IMR-90 (cell line): ENCODE measurements around the gene RFC2. TPM values are rescaled to one million over a fixed set of nuclear protein-coding genes. Genes with fewer than 3 reads are reported as not detected.

Experiments
- ATAC-seq: fragments of 200-7000 bp; cut with Tn5 transposase; 2 replicates; pipeline ENCODE4 v1.9.1; 2020; ENCODE audit warnings: low read depth, mild to moderate bottlenecking, moderate library complexity
- BruUV-seq: library from RNA; stranded (reverse); fragments of 400-500 nt; replicated peaks from 2 replicates; lab custom pipeline; 2021; lab: Mats Ljungman, UMichigan
- CTCF ChIA-PET: fragments of 300-600 bp; formaldehyde crosslinking; extraction: SDS; loops from one replicate; lab custom pipeline; 2021; ENCODE audit warnings: antibody characterized with exemption; lab: Yijun Ruan, JAX
- POLR2A ChIA-PET: fragments of 300-600 bp; sonication (Branson Sonifier 250); formaldehyde crosslinking; loops from one replicate; lab custom pipeline; 2022; ENCODE audit warnings: antibody characterized with exemption; ENCODE audit not compliant: unreplicated experiment; lab: Charles Lee
- DNase-seq: peaks from one replicate; pipeline ENCODE4 v3.0.0; 2013
- H2AFZ ChIP-seq: replicated peaks from 2 replicates; pipeline ENCODE3; 2013; ENCODE audit warnings: low read length, mild to moderate bottlenecking; ENCODE audit not compliant: poor library complexity
- H2AK5ac ChIP-seq: 2 replicates; pipeline ENCODE4 v1.6.1; 2013; ENCODE audit warnings: low read depth, low read length, inconsistent platforms
- H2AK9ac ChIP-seq: replicated peaks from 2 replicates; pipeline ENCODE3; 2013; ENCODE audit warnings: mild to moderate bottlenecking, low read depth, low read length, moderate library complexity; ENCODE audit not compliant: poor library complexity
- H2BK120ac ChIP-seq: 2 replicates; pipeline ENCODE4 v1.6.1; 2013; ENCODE audit warnings: low read depth, low read length, inconsistent platforms
- H2BK15ac ChIP-seq: 3 replicates; pipeline ENCODE4 v1.6.1; 2013; ENCODE audit warnings: low read depth, low read length, inconsistent platforms
- H2BK20ac ChIP-seq: 2 replicates; pipeline ENCODE4 v1.6.1; 2013; ENCODE audit warnings: low read depth, mild to moderate bottlenecking, inconsistent platforms, low read length, moderate library complexity
- H2BK5ac ChIP-seq: 2 replicates; pipeline ENCODE4 v1.6.1; 2013; ENCODE audit warnings: mild to moderate bottlenecking, low read depth, low read length, inconsistent platforms; ENCODE audit not compliant: poor library complexity, severe bottlenecking
- H3K14ac ChIP-seq: replicated peaks from 2 replicates; pipeline ENCODE4 v1.6.1; 2013; ENCODE audit warnings: low read depth, low read length, inconsistent platforms
- H3K18ac ChIP-seq: 2 replicates; pipeline ENCODE4 v1.6.1; 2013; ENCODE audit warnings: low read depth, low read length, control low read depth
- H3K23ac ChIP-seq: 2 replicates; pipeline ENCODE4 v1.6.1; 2013; ENCODE audit warnings: low read depth, low read length, inconsistent platforms
- H3K27ac ChIP-seq: 2 replicates; pipeline ENCODE4 v1.5.1; 2013; ENCODE audit warnings: mild to moderate bottlenecking, control low read depth, low read length; ENCODE audit not compliant: insufficient read depth
- H3K27me3 ChIP-seq: 2 replicates; pipeline ENCODE4 v1.6.1; 2013; ENCODE audit warnings: low read length; ENCODE audit not compliant: control insufficient read depth, insufficient read depth
- H3K36me3 ChIP-seq: 2 replicates; pipeline ENCODE4 v1.6.1; 2013; ENCODE audit warnings: low read length, mixed read lengths; ENCODE audit not compliant: control insufficient read depth, insufficient read depth
- H3K4ac ChIP-seq: 2 replicates; pipeline ENCODE4 v1.6.1; 2013; ENCODE audit warnings: low read depth, low read length, inconsistent platforms
- H3K4me1 ChIP-seq: 2 replicates; pipeline ENCODE4 v1.6.1; 2013; ENCODE audit warnings: low read length, mixed read lengths; ENCODE audit not compliant: control insufficient read depth, insufficient read depth
- H3K4me2 ChIP-seq: 2 replicates; pipeline ENCODE4 v1.6.1; 2013; ENCODE audit warnings: low read depth, mild to moderate bottlenecking, control low read depth, low read length, moderate library complexity
- H3K4me3 ChIP-seq: 2 replicates; pipeline ENCODE4 v1.5.1; 2013; ENCODE audit warnings: low read depth, mild to moderate bottlenecking, control low read depth, low read length, moderate library complexity; ENCODE audit not compliant: insufficient read depth
- H3K56ac ChIP-seq: 2 replicates; pipeline ENCODE4 v1.6.1; 2013; ENCODE audit warnings: low read length, inconsistent platforms; ENCODE audit not compliant: insufficient read depth; ENCODE audit errors: extremely low read depth
- H3K79me1 ChIP-seq, 2 experiments: 2 replicates each; pipeline ENCODE4 v1.6.1; 2013; ENCODE audit warnings: low read length in 2 of 2, inconsistent platforms in 1 of 2, low read depth in 1 of 2
- H3K9ac ChIP-seq: 2 replicates; pipeline ENCODE4 v1.6.1; 2013; ENCODE audit warnings: low read depth, low read length, control low read depth
- H3K9me1 ChIP-seq: 2 replicates; pipeline ENCODE4 v1.6.1; 2013; ENCODE audit warnings: low read length, inconsistent platforms; ENCODE audit not compliant: insufficient read depth
- H3K9me3 ChIP-seq: 2 replicates; pipeline ENCODE4 v1.6.1; 2013; ENCODE audit warnings: low read length; ENCODE audit not compliant: control insufficient read depth, insufficient read depth
- H4K20me1 ChIP-seq: 2 replicates; pipeline ENCODE4 v1.6.1; 2013; ENCODE audit warnings: low read length, inconsistent platforms; ENCODE audit not compliant: insufficient read depth
- H4K5ac ChIP-seq: 2 replicates; pipeline ENCODE4 v1.6.1; 2013; ENCODE audit warnings: mild to moderate bottlenecking, low read depth, low read length, control low read depth
- H4K8ac ChIP-seq, 2 experiments: 2 replicates each; pipeline ENCODE4 v1.6.1; 2013; ENCODE audit warnings: low read depth in 2 of 2, low read length in 2 of 2, control low read depth in 1 of 2, inconsistent platforms in 1 of 2
- H4K91ac ChIP-seq: 2 replicates; pipeline ENCODE4 v1.6.1; 2013; ENCODE audit warnings: low read depth, low read length, inconsistent platforms; ENCODE audit not compliant: insufficient read depth
- BHLHE40 ChIP-seq: fragments of 150-350 bp; IDR thresholded peaks from 2 replicates; pipeline ENCODE4 v1.6.1; 2016; ENCODE audit warnings: mild to moderate bottlenecking, low read depth, low read length
- CEBPB ChIP-seq: IDR thresholded peaks from 2 replicates; pipeline ENCODE4 v1.6.1; 2012; ENCODE audit warnings: low read depth, low read length, improper control_type of control experiment
- CHD1 ChIP-seq: IDR thresholded peaks from 2 replicates; pipeline ENCODE4 v1.6.1; 2012; ENCODE audit warnings: low read depth, low read length, improper control_type of control experiment
- ELK1 ChIP-seq: fragments of 150-350 bp; IDR thresholded peaks from 2 replicates; pipeline ENCODE4 v1.6.1; 2016; ENCODE audit warnings: low read depth, mild to moderate bottlenecking, low read length, moderate library complexity, borderline replicate concordance
- FOS ChIP-seq: fragments of 150-350 bp; IDR thresholded peaks from 2 replicates; pipeline ENCODE4 v1.6.1; 2016; ENCODE audit warnings: low read depth, low read length
- MAFK ChIP-seq: IDR thresholded peaks from 2 replicates; pipeline ENCODE4 v1.6.1; 2012; ENCODE audit warnings: low read depth, low read length, improper control_type of control experiment
- MAZ ChIP-seq: IDR thresholded peaks from 2 replicates; pipeline ENCODE4 v1.6.1; 2012; ENCODE audit warnings: low read depth, mild to moderate bottlenecking, low read length, improper control_type of control experiment, moderate library complexity, borderline replicate concordance
- MXI1 ChIP-seq: IDR thresholded peaks from 2 replicates; pipeline ENCODE4 v1.6.1; 2012; ENCODE audit warnings: low read depth, mild to moderate bottlenecking, low read length, moderate library complexity, borderline replicate concordance
- NFE2L2 ChIP-seq: fragments of 150-350 bp; IDR thresholded peaks from 2 replicates; pipeline ENCODE4 v1.6.1; 2016; ENCODE audit warnings: low read depth, mild to moderate bottlenecking, low read length
- POLR2A ChIP-seq: IDR thresholded peaks from 2 replicates; pipeline ENCODE4 v1.6.1; 2012; ENCODE audit warnings: mild to moderate bottlenecking, low read depth, low read length
- RAD21 ChIP-seq: IDR thresholded peaks from 2 replicates; pipeline ENCODE4 v1.6.1; 2012; ENCODE audit warnings: low read length, improper control_type of control experiment
- RCOR1 ChIP-seq: IDR thresholded peaks from 2 replicates; pipeline ENCODE4 v1.6.1; 2012; ENCODE audit warnings: mild to moderate bottlenecking, low read length, improper control_type of control experiment; ENCODE audit not compliant: insufficient replicate concordance
- RFX5 ChIP-seq: IDR thresholded peaks from 2 replicates; pipeline ENCODE4 v1.8.0; 2012; ENCODE audit warnings: low read depth, mild to moderate bottlenecking, low read length, moderate library complexity
- SMC3 ChIP-seq: fragments of 150-350 bp; IDR thresholded peaks from 2 replicates; pipeline ENCODE4 v1.6.1; 2016; ENCODE audit warnings: low read depth, mild to moderate bottlenecking, antibody characterized with exemption, low read length, moderate library complexity
- USF2 ChIP-seq: fragments of 150-350 bp; IDR thresholded peaks from 2 replicates; pipeline ENCODE4 v1.6.1; 2017; ENCODE audit warnings: mild to moderate bottlenecking, antibody characterized with exemption, low read length, low read depth
- WGBS, 2 experiments: methylation state at CpG; one replicate each; pipeline versions ENCODE4 v1.1.5 to v1.1.7; 2013; ENCODE audit warnings: missing lambda C conversion rate in 2 of 2; ENCODE audit not compliant: insufficient read length in 1 of 2; ENCODE audit errors: extremely low coverage in 2 of 2; 5-methylcytosine and 5-hydroxymethylcytosine counted together
- dilution Hi-C: fragments of 300-500 bp; cut with HindIII; formaldehyde crosslinking; loops from one replicate; pipeline ENCODE4 v1.14.3; 2018; ENCODE audit warnings: low sequenced_read_pairs; ENCODE audit not compliant: unreplicated experiment
- in situ Hi-C: fragments of 300-500 bp; cut with MboI; formaldehyde crosslinking; loops from 3 replicates; pipeline ENCODE4 v1.14.3; 2019; ENCODE audit warnings: low sequenced_read_pairs, inconsistent platforms, mixed read lengths
- intact Hi-C: fragments of 100-400 bp; cut with micrococcal nuclease; formaldehyde crosslinking; loops from 2 replicates; pipeline ENCODE4 v1.10.0; 2022
- polyA plus RNA-seq, 3 experiments: library from polyadenylated mRNA; depleted of rRNA; stranded (reverse); fragments of >200 nt; gene quantifications; 2 replicates each; pipeline ENCODE4 v1.2.3, GENCODE V29; 2012; ENCODE audit warnings: low replicate concordance in 1 of 3
- total RNA-seq: library from RNA; depleted of rRNA; stranded (reverse); fragments of >200 nt; gene quantifications from 2 replicates; pipeline ENCODE4 v1.2.3, GENCODE V29; 2012

RFC2 gene
- total and polyA plus RNA-seq, 2 of the 4 experiments (the other 2 are of a cell fraction), result 25.2 to 37.8 TPM

- TF ChIP-seq USF2 (no peak; the same call in 1 of the 2 replicates), CHD1 (no peak), CEBPB (no peak)
These were observed at the start of gene RFC2 (continued) for GRCh38 chr7:74254129-74254857.

- no peak overlapping the region for H3K4ac ChIP-seq
- H4K20me1 ChIP-seq, result peaks cover 95% of the 10 kb centered on the region
- H3K9ac ChIP-seq, result no peak overlapping the region
- dilution Hi-C loops (no loop called here), intact Hi-C loops (no loop called here), in situ Hi-C loops (no loop called here)
- peaks cover 23% of the 10 kb centered on the region for H3K9me1 ChIP-seq
- H2AFZ ChIP-seq, result no peak overlapping the region
- DNase-seq (no peak), ATAC-seq (peak; percentile 13; the same call in 1 of the 2 replicates)
- no peak overlapping the region for H2AK9ac ChIP-seq
- ChIA-PET CTCF (no interaction called here), POLR2A (no interaction called here)
- H3K27ac ChIP-seq, result no peak overlapping the region
- no peaks in the 10 kb centered on the region for H3K36me3 ChIP-seq
- peaks cover 16 to 80% of the 10 kb centered on the region in 2 experiments for H3K79me1 ChIP-seq
- TF ChIP-seq RFX5 (no peak), FOS (no peak), MXI1 (no peak), RCOR1 (no peak), SMC3 (no peak), MAFK (no peak), RAD21 (no peak), BHLHE40 (no peak), NFE2L2 (no peak), MAZ (no peak), POLR2A (no peak), CEBPB (no peak), ELK1 (no peak)
- H4K8ac ChIP-seq, result no peak overlapping the region
- no peak overlapping the region for H4K5ac ChIP-seq
- H3K23ac ChIP-seq, result peak overlapping the region; percentile 73; the same call in 1 of the 2 replicates
- no peak overlapping the region for H2BK20ac ChIP-seq
- H3K4me2 ChIP-seq, result no peak overlapping the region
- H4K91ac ChIP-seq, result no peak overlapping the region
- H3K9me3 ChIP-seq, result no peaks in the 10 kb centered on the region
- no peak overlapping the region for H2AK5ac ChIP-seq
- no peak overlapping the region for H2BK120ac ChIP-seq
- H3K56ac ChIP-seq, result no peak overlapping the region
- H3K27me3 ChIP-seq, result no peaks in the 10 kb centered on the region
- H3K14ac ChIP-seq, result no peak overlapping the region
- H2BK5ac ChIP-seq, result no peak overlapping the region
- H3K18ac ChIP-seq, result no peak overlapping the region
- 45% methylated on average over 2 of the region's 10 CpGs; no CpG with 5 or more reads in 1 of the 2 experiments for WGBS, 2 experiments
- peaks cover 23% of the 10 kb centered on the region for H3K4me1 ChIP-seq
- no TSS peak for BruUV-seq
- no peak overlapping the region for H2BK15ac ChIP-seq
- no peak overlapping the region for H3K4me3 ChIP-seq
These were observed 48.6 kb upstream of the RFC2 start for GRCh38 chr7:74302745-74303221.
